GM12878 (cell line): ENCODE data around the gene SMAP1. TPM values are rescaled to one million over a fixed set of nuclear protein-coding genes. Genes with fewer than 3 reads are reported as not detected.

ENCODE experiments used
- ATAC-seq: fragments of 200-7000 bp; cut with Tn5 transposase; 3 replicates; pipeline ENCODE4 v1.9.1; 2020; ENCODE audit warnings: mild to moderate bottlenecking, moderate library complexity
- BruUV-seq: library from RNA; stranded (reverse); fragments of 400-500 nt; replicated peaks from 2 replicates; lab custom pipeline; 2021; lab: Mats Ljungman, UMichigan
- CTCF ChIA-PET: fragments of 300-600 bp; sonication (Branson Sonifier 250); formaldehyde crosslinking; extraction: SDS; loops from one replicate; lab custom pipeline; 2021; ENCODE audit warnings: inconsistent platforms; lab: Yijun Ruan, JAX
- POLR2A ChIA-PET: fragments of 350-600 bp; formaldehyde crosslinking; extraction: SDS; loops from one replicate; lab custom pipeline; 2021; ENCODE audit warnings: inconsistent platforms; lab: Charles Lee
- RAD21 ChIA-PET: fragments of 300-600 bp; sonication (Branson Sonifier 250); formaldehyde crosslinking; loops from one replicate; lab custom pipeline; 2023; ENCODE audit warnings: antibody characterized with exemption; ENCODE audit not compliant: unreplicated experiment; lab: Charles Lee
- SMC1A ChIA-PET: fragments of 300-600 bp; sonication (Branson Sonifier 250); formaldehyde crosslinking; loops from one replicate; lab custom pipeline; 2023; ENCODE audit not compliant: unreplicated experiment, uncharacterized antibody; lab: Charles Lee
- DNase-seq: peaks from one replicate; pipeline ENCODE4 v3.0.0-alpha.2; 2011; ENCODE audit warnings: low read depth, low spot score
- FAIRE-seq: peaks from 3 replicates; lab custom pipeline; 2011; peaks lifted over from hg19 to GRCh38; lab: Jason Lieb, UNC
- H2AFZ ChIP-seq: 2 replicates; pipeline ENCODE4 v1.6.0; 2011; ENCODE audit warnings: low read depth, low read length, control low read depth; ENCODE audit not compliant: control insufficient read depth
- H3K27ac ChIP-seq: 2 replicates; pipeline ENCODE4 v1.5.1; 2011; ENCODE audit warnings: control low read depth; ENCODE audit not compliant: control insufficient read depth, insufficient read depth
- H3K27me3 ChIP-seq, 2 experiments: replicated peaks in 1 of 2; 2 replicates each; pipeline versions ENCODE4 v1.6.0 to v1.6.1; 2011; ENCODE audit warnings: low read length in 1 of 2; ENCODE audit not compliant: control insufficient read depth in 2 of 2, insufficient read depth in 2 of 2
- H3K36me3 ChIP-seq, 2 experiments: 2 replicates each; pipeline ENCODE4 v1.5.1; 2011; ENCODE audit warnings: low read length in 1 of 2; ENCODE audit not compliant: control insufficient read depth in 2 of 2, insufficient read depth in 2 of 2
- H3K4me1 ChIP-seq: 2 replicates; pipeline ENCODE4 v1.6.1; 2011; ENCODE audit warnings: mild to moderate bottlenecking, low read length, moderate library complexity, mixed read lengths; ENCODE audit not compliant: control insufficient read depth, insufficient read depth
- H3K4me2 ChIP-seq: 2 replicates; pipeline ENCODE4 v1.6.0; 2011; ENCODE audit warnings: control low read depth; ENCODE audit not compliant: control insufficient read depth, insufficient read depth
- H3K4me3 ChIP-seq: fragments of 200-600 bp; sonication (generic); 2 replicates; pipeline ENCODE4 v1.5.1; 2016
- H3K79me2 ChIP-seq: 2 replicates; pipeline ENCODE4 v1.6.0; 2011; ENCODE audit warnings: low read length; ENCODE audit not compliant: control insufficient read depth, insufficient read depth
- H3K9ac ChIP-seq: 2 replicates; pipeline ENCODE4 v1.8.0; 2011; ENCODE audit warnings: low read length, control low read depth, mixed read lengths; ENCODE audit not compliant: control insufficient read depth, insufficient read depth
- H3K9me3 ChIP-seq: replicated peaks from 3 replicates; pipeline ENCODE4 v1.5.1; 2011; ENCODE audit warnings: mild to moderate bottlenecking, low read length; ENCODE audit not compliant: control insufficient read depth, insufficient read depth
- H4K20me1 ChIP-seq: 2 replicates; pipeline ENCODE4 v1.6.0; 2011; ENCODE audit not compliant: control insufficient read depth, insufficient read depth
- ASH2L ChIP-seq: fragments of 300-600, 200-600 bp; sonication (generic); IDR thresholded peaks from 2 replicates; pipeline ENCODE4 v1.6.1; 2017; ENCODE audit warnings: low read depth, mild to moderate bottlenecking, borderline replicate concordance
- ATF7 ChIP-seq: fragments of 450-650 bp; IDR thresholded peaks from 2 replicates; pipeline ENCODE4 v1.6.1; 2016; ENCODE audit warnings: low read depth, mild to moderate bottlenecking
- CUX1 ChIP-seq: IDR thresholded peaks from 2 replicates; pipeline ENCODE4 v1.6.1; 2012; ENCODE audit warnings: improper control_type of control experiment, low read depth, low read length; ENCODE audit not compliant: insufficient replicate concordance
- E4F1 ChIP-seq: fragments of 450-650 bp; IDR thresholded peaks from 2 replicates; pipeline ENCODE4 v1.6.1; 2018; ENCODE audit warnings: borderline replicate concordance, mild to moderate bottlenecking; ENCODE audit not compliant: partially characterized antibody
- EP300 ChIP-seq, 2 experiments: fragments of 150-350 bp in 1 of 2; IDR thresholded peaks; 2 replicates each; pipeline ENCODE4 v1.6.1; 2011 to 2012; ENCODE audit warnings: low read depth in 2 of 2, low read length in 2 of 2, borderline replicate concordance in 1 of 2, improper control_type of control experiment in 1 of 2, inconsistent platforms in 1 of 2; ENCODE audit not compliant: control insufficient read depth in 1 of 2
- IRF5 ChIP-seq: fragments of 450-650 bp; IDR thresholded peaks from 2 replicates; pipeline ENCODE4 v1.6.1; 2017; ENCODE audit warnings: borderline replicate concordance
- LARP7 ChIP-seq: fragments of 450-650 bp; IDR thresholded peaks from 2 replicates; pipeline ENCODE4 v1.6.1; 2017; ENCODE audit warnings: mild to moderate bottlenecking
- MEF2A ChIP-seq: IDR thresholded peaks from 2 replicates; pipeline ENCODE4 v1.6.1; 2011; ENCODE audit warnings: low read depth, mild to moderate bottlenecking, low read length, moderate library complexity; ENCODE audit not compliant: insufficient read depth
- NFXL1 ChIP-seq: fragments of 450-650 bp; IDR thresholded peaks from 2 replicates; pipeline ENCODE4 v1.6.1; 2017; ENCODE audit warnings: antibody characterized with exemption, mild to moderate bottlenecking, borderline replicate concordance
- NFYA ChIP-seq: IDR thresholded peaks from 2 replicates; pipeline ENCODE4 v1.6.1; 2011; ENCODE audit warnings: low read depth, mild to moderate bottlenecking, low read length, improper control_type of control experiment, borderline replicate concordance
- NR2F1 ChIP-seq: fragments of 450-650 bp; conservative IDR thresholded peaks from 2 replicates; pipeline ENCODE4 v1.6.1; 2017; ENCODE audit warnings: mild to moderate bottlenecking
- WGBS: methylation state at CpG from one replicate; pipeline ENCODE4 v1.1.6; 2016; ENCODE audit warnings: low lambda C conversion rate; ENCODE audit not compliant: insufficient replicate concordance, insufficient coverage; ENCODE audit errors: missing lambda C conversion rate; 5-methylcytosine and 5-hydroxymethylcytosine counted together
- in situ Hi-C: fragments of 300-500 bp; cut with MboI; formaldehyde crosslinking; loops from 9 replicates; pipeline ENCODE4 v1.14.3; 2018; ENCODE audit warnings: mixed read lengths
- intact Hi-C: fragments of 100-400 bp; cut with micrococcal nuclease; formaldehyde crosslinking; loops from one replicate; pipeline ENCODE4 v1.14.2; 2022; ENCODE audit not compliant: unreplicated experiment
- polyA plus RNA-seq, 11 experiments: library from polyadenylated mRNA; depleted of rRNA in 4 of 11; unstranded in 6 of 11; stranded (reverse) in 5 of 11; fragments of >200 nt; fragmentation: Nextera tagmentation in 4 of 11; fragmentation: Illumina TruSeq in 1 of 11; extraction: Ambion mirVana in 4 of 11; extraction: Trizol in 1 of 11; gene quantifications; 1 replicate in 1 of 11; 2 replicates in 10 of 11; pipeline versions ENCODE4 v1.2.1 to v1.2.3, GENCODE V29; 2011 to 2016; ENCODE audit warnings: inconsistent platforms in 2 of 11, missing spikeins in 2 of 11, low read depth in 1 of 11
- total RNA-seq, 4 experiments: library from RNA; depleted of rRNA in 3 of 4; stranded (reverse); fragments of >200 nt in 3 of 4; fragmentation: Illumina TruSeq in 1 of 4; extraction: Trizol in 1 of 4; gene quantifications; 2 replicates each; pipeline versions ENCODE4 v1.2.1 to v1.2.3, GENCODE V29; 2013 to 2021

The SMAP1 gene
- total and polyA plus RNA-seq, 10 of the 15 experiments (the other 5 are each of a cell fraction or from before 2014, with no cell fraction given) = 13.7 to 33.9 (median 25.3) TPM

- Histone ChIP-seq H3K4me3 (no peak overlapping the region), H3K4me1 (peaks cover 8% of the 10 kb centered on the region; the same call in 1 of the 2 replicates), H3K9ac (no peak overlapping the region), H3K36me3 (no peaks in the 10 kb centered on the region), H3K27me3 (no peaks in the 10 kb centered on the region), H3K9me3 (no peaks in the 10 kb centered on the region), H2AFZ (no peak overlapping the region), H3K27ac (no peak overlapping the region), H3K79me2 (no peaks in the 10 kb centered on the region), H4K20me1 (no peaks in the 10 kb centered on the region), H3K4me2 (peak overlapping the region; percentile 63)
- BruUV-seq = no TSS peak
- in situ Hi-C loops = no loop called here
- POLR2A ChIA-PET = no interaction called here
- 17% methylated on average over 3 of the region's 3 CpGs for WGBS
- CTCF ChIA-PET = interaction anchor here (0.6 to 0.7 kb wide), 2 partner anchors 48 to 233 kb away, joined by 3 read pairs; no protein-coding TSS in a partner anchor
- RAD21 ChIA-PET = no interaction called here
- ATAC-seq = peak; percentile 81
- FAIRE-seq = no peak
- SMC1A ChIA-PET = interaction anchor here (1.9 kb wide), 1 partner anchor 16 kb away, joined by 9 read pairs; the partner anchor contains the start of gene SMAP1
- DNase-seq = no peak
- intact Hi-C loops = no loop called here
- TF ChIP-seq MEF2A (0 out of 2 replicates have a peak, but pooled peaks have one; percentile 9), NFXL1 (no peak), NFYA (no peak), ASH2L (no peak), ATF7 (no peak), LARP7 (no peak), E4F1 (no peak), NR2F1 (0 out of 2 replicates have a peak, but pooled peaks have one; percentile 31), IRF5 (no peak), CUX1 (no peak), EP300 (IDR thresholded peaks at IDR 0.05; ENCODE audit: borderline replicate concordance in 1 of 2, control insufficient read depth in 1 of 2, low read depth in 2 of 2, low read length in 2 of 2) (no peak)
Measured at GRCh38 chr6:70651326-70651905, 16.3 kb upstream of the SMAP1 start.
